Measurements from ENCODE around the gene SDC3.

SDC3 gene

DNA sequence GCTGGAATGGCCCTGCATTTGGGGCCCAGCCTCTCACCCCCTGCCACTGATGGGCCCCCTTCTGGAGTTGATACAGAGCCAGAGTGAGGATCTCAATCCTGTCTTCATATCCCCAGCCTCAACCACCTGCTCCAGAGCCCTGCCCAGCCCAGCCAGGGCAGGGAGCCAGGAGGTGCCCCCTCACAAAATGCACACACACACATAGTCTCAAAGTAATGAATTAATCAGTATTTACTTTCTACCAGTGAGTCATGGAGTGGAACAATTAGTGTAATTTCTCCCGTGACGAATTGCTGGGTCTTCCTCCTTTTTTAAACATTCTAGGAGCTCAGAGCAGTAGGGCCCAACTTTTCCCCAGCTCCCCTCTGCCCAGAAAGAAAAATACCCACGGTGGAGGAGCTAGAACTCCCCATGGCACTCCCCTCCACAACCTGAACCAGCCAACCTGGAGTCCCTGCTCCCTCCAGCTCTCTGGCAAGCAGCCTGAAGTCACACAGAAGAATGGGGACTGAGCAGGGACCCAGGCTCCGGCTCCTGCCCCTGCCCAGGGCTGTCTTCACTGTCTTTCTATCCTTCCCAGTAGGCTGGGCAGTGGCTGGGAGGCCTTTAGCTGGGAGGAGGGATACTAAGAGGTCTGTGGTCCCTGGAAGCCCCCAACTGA lies 29.3 kb downstream of the SDC3 start:
- in situ Hi-C loops (cut with HindIII; ENCODE audit: low sequenced_read_pairs) = no loop called here

DNA sequence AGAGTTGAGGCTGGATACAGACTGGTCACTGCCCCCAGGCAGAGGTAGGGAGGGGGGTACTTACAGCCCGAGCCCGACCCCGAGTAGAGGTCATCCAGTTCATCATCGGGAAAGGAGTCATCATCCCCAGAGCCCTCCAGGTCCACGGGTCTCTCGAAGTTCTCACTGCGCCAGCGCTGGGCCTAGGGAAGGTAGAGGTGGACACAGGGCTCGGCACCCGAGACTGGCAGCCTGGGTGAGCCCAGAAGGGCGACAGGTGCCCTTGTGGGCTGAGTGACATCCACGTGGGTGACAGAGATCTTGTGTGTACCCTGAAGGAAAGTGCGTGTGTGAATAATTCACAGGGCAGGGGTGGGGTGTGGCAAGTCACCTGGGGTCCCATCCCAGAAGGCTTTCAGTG lies 30.0 kb downstream of the SDC3 start:
- in situ Hi-C loops (cut with HindIII; ENCODE audit: low sequenced_read_pairs) = no loop called here

DNA sequence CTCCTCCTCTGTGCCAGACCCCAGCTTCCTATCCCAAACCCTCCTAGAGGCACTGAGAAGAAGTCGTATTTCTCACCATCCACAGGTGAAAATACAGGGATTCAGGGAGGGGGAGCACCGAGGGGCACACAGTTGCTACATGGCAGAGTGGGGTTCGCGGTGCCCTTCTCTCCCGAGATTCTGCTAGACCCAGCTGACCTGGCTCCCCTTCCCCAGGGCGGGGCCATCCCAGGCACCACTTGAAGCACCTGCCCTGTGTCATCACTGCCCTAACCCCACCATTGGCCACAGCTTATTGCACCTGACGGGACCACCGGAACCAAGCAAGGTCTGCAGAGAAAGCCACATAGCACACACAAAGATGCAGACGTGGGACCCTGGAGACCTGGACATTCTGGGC lies 30.5 kb downstream of the SDC3 start:
- in situ Hi-C loops (cut with HindIII; ENCODE audit: low sequenced_read_pairs) = no loop called here

DNA sequence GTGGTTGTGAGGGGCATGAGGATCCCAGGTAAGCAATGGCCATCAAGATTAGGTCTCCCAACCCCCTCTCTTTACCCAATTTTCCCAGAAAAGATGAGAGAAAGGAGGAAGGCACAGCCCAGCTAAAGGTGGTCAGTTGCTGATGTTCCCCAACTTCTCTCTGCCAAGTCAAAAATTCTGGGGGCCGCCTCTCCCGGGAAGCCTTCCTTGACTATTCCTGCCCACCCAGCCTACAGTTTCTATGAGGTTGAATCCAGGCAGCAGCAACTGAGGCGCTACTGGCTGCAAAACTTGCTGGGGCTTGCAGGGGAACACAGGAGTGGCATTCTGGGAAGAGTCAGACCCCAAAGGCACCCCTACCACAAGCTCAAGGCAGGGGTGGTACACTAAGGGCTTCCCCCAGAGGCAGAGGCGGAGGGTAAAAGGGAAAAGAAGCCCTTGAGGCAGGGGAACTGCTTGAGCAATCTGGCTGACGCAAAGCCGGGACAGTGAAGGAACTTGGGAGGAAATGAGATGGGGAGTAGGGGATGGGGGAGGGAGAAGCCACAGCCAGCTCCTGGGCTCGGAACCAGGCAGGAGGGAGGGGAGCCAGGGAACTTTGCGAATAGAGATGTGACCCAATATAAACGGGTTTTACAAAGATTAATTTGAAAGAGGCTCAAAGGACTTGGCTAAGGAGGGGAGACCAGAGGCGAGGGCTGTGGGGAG lies 31.2 kb downstream of the SDC3 start:
- in situ Hi-C loops (cut with HindIII; ENCODE audit: low sequenced_read_pairs) = no loop called here

DNA sequence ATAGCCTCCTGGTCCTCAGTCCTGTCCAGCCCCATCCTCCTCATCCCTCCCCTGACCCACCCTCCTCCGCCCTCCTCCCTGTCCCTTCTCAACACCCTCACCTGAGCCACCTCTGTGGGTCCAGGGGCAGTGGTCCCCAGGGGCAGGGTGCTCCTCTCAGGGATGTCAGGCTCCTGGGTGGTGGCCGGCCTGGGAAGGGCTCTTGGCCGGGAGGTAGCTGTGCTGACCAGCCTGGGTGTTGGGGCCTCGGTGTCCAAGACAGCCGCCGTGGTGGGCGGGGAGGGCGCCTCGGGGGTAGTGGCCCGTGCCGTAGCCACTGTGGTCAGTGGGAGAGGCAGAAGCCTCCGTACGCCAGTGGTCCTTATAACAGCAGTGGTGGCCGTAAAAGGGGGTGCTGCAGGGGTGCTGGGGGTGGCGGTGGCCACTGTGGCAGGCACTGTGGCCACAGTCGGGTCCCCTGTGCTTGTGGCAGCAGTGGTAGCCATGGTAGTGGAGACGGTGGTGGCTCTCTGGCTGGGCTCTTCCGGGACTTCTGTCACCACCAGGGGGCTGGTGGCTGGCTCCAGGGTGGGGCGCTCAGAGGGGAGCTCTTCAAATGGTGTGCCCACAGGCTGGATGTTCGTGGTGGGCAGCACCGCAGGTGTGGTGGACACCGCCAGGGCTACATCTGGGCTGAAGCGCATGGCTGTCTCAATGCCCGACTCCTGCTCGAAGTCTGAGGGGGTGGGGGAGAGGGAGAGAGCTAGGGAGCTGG lies 31.9 kb downstream of the SDC3 start:
- in situ Hi-C loops (cut with HindIII; ENCODE audit: low sequenced_read_pairs) = no loop called here

DNA sequence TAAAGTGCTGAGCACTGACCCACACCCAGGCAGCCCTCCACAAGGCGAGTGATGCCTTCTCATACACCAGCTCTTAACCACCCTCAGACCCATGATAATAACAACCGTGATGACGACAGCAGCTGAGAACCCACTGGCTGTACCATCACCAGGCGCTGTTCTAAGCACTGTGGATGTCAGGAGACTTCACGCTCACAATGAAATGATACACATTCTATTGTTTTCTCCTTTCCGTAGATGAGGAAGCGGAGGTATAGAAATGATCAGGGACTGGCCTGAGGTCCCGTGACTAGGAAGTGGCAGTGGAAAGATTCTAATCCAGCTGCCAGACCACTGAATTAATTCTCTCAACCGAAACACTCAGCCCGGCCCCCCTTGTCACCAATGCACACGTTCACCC lies 32.6 kb downstream of the SDC3 start:
- in situ Hi-C loops (cut with HindIII; ENCODE audit: low sequenced_read_pairs) = no loop called here

DNA sequence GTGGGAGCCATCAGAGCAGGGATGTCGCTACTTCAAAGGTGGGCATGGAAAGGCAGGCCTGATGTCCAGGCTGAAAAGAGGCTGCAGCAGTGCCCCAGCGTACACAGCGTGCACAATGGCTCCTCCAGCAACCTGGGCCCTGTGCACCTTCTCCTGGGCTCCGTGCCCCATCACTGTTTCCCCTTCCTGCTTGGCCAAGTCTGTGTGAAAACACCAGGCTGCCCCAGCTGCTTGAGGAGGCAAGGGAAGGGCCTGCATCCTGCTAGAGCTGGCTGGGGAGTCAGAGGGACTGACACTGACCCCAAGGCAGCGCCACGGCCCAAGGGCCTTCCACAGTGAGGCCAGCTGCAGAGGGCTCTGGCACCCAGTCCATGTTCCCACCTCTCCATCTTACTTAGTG lies 33.4 kb downstream of the SDC3 start:
- in situ Hi-C loops (cut with HindIII; ENCODE audit: low sequenced_read_pairs) = no loop called here

DNA sequence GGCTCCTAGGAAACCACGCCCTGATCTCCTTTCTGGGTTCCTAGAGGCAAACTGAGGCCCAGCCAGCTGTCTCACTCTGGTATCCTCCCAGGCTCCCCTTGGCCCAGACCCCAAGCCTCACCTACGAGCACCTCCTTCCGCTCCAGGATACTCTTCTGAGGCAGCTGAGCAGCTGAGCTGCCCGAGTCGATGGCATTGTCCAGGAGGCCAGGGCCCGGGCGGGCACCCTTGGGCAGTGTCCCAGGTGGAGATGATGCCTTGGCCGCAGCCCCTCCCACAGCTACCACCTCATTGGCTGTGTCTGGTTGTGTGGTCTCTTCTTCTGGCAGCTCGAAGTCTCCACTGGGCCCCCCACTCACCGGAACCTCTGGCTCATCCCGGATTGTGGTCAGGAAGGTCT lies 34.4 kb downstream of the SDC3 start:
- in situ Hi-C loops (cut with HindIII; ENCODE audit: low sequenced_read_pairs) = no loop called here

DNA sequence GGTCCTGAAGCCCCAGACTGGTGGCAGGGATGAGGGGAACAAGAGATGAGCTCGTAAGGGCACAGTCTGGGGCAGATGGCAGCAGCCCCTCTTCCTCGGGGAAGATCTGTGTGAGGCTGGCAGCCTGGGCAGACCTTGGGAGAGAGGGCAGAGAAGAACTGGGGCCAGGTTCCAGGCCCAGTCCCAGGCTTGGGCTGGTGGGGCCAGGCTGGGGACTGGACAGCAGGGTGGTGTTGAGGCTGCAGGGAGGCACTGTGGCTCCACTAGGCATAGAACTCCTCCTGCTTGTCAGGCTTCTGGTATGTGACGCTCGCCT lies 35.7 kb downstream of the SDC3 start:
- in situ Hi-C loops (cut with HindIII; ENCODE audit: low sequenced_read_pairs) = no loop called here

DNA sequence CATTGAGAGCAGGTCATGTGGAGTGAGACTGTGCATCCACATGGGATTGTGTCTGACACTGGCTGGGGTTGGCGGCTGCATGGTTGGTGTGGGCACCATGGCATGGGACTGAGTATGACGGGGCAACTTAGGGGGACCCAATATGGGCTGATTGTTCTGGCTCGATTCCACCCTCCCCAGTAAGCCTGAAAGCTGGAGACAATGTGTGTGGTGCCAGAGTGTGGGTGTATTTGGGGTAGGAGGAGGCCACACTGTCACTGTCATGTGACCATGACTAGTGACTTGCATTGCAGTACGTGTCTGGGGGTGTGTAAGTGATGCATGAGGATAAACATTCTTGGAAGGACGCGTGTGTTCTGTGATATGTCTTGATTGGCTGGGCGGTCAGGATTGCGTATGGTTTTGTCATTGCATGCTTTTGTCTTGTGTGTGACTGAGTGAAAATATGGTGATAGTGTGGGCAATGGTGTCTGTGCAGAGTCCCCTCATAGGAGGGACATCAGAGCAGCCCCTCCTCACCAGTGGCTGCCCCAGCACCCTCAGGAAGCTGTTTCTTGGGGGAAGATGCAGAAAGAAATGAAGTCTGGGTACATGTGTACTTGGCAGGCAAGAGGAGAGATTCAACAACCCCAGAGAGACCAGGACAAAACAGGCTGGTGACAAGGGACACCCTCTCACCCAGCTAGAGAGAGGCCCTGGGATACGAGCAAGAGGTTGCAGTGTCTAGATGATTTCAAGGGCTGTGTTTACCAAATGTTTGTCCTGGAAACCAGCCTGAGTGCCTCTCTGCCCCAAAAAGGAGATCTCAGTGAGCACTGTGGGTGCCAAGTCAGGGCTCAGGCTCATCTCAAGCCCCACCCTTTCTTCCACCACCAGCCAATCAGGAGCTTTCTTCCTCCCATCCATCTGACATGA lies 36.3 kb downstream of the SDC3 start:
- in situ Hi-C loops (cut with HindIII; ENCODE audit: low sequenced_read_pairs) = no loop called here

DNA sequence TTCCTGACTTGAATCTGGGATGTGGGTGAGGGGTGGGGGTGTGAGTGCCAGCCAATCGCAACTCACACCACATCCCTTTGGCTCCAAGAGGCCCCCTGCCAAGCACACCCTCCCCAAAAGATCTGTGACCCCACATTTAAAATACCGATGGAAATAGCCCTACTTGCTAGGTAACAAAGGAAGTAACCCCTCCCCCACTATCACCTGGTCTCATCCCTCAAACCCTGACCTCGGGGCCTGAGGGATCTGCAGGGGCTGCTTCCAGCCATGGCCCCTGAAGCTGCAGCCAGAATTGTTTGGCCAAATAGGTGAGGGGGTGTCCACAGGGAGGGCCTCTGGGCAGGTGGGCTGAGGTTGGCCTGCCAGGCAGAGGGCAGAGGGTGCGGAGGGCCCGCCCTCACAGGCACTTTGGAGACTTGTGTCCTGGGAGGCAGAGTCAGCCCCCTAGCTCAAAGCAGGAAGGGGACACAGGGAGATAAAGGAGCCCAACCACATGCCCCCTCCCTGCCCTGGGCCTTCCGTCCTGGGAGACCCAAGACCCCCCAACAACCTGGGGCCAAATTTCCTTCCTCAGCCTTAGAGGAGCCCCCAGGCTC lies 37.2 kb downstream of the SDC3 start:
- in situ Hi-C loops (cut with HindIII; ENCODE audit: low sequenced_read_pairs) = no loop called here

DNA sequence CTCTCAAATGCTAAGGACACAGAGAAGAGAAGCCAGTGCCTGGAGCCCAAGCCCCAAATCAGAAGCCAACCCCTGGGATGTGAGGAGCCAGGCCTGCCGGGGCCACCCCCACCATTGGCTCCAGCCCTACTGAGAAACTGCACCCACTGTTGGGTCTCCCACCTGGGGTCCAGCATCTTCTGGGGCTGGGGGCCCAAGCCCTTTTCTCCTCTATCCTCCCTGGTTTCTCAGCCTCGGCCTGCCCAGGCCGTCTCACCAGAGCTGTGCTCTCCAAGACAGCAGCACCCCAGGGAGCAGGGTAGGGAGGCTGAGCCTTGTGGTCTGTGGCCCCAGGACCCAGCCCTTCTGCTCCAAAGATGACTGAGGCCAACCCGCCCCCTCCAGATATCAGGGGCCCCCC lies 37.9 kb downstream of the SDC3 start:
- in situ Hi-C loops (cut with HindIII; ENCODE audit: low sequenced_read_pairs) = no loop called here

DNA sequence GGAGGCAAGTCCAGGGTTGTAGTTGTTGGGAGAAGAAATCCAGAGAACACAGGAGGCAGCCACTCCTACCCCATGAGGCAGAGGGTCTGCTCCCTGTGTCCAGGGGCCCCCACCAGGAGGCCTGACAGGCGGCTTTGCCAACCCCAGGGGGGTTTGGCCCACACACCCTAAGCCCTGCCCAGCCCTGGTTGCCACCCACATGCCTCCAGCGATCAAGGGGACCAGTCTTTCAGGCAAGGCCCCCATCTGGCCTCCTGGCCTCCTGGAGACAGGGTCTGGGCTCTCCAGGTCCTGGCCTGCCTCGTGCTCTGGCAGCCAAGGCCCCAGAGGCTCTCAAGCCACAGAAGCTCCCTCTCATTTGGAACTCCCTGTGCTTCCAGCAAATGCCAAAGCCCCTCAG lies 38.5 kb downstream of the SDC3 start:
- in situ Hi-C loops (cut with HindIII; ENCODE audit: low sequenced_read_pairs) = no loop called here

DNA sequence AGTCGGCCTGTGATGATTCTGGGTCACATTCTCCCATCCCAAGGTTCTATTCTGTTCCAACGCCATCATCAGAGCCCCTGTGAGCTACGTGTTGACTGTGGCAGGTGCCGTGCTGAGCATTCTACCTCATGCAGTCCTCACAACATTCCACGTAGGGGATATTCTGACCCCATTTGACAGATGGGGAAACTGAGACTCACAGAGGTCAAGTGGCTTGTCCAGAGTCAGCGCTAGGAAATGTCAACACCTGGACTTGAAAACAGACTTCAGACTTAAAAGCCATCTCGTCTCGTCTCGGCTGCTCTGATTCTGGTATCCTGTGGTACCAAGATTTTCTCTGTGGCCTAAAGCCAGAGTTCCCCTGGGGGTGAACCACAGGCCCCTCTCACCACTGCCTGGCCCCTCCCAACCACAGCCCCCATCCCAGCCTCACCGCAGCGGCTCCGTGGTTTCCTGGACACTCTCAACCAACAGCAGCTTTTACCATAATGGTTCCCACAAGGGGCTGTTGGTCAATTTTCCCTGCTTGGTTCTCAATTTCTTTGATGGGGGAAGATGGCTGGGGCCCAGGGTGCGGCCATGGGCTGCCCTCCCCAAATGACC lies 39.6 kb downstream of the SDC3 start:
- in situ Hi-C loops (cut with HindIII; ENCODE audit: low sequenced_read_pairs) = loop anchor here (5.0 kb wide), 3 partner anchors 38 to 97 kb away; partner anchors contain the start of gene SDC3

DNA sequence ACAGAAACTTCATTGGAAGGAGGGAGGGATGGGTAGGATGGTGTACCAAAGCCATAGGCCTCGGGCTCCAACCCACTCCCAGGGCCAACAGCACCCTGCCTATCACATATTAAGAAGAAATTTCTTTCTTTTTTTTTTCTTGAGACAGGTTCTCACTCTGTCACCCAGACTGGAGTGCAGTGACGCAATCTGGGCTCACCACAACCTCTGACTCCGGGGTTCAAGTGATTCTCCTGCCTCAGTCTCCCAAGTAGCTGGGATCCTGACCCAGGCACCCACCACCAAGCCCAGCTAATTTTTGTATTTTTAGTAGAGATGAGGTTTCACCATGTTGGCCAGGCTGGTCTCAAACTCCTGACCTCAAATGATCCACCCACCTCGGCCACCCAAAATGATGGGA lies 40.5 kb downstream of the SDC3 start:
- in situ Hi-C loops (cut with HindIII; ENCODE audit: low sequenced_read_pairs) = loop anchor here (5.0 kb wide), 3 partner anchors 39 to 96 kb away; partner anchors contain the start of gene SDC3

DNA sequence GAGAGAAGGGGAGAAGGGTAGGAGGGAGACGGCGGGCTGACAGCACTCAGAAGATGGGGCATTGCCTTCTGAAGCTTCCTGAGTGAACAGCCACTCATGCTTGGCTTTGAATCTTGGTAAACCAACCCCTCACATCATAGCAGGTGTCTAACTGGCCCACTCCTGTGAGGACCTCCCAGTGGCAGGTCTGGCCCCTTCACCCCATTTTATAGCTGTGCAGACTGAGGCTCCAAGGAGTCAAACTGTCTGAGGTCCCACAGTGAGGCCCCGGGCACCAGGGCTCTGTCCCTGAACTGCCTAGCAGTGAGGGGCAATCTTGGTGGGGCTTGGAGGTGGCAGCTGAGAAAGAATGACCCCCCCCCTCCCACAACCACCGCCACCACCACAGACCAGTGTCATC lies 41.0 kb downstream of the SDC3 start:
- in situ Hi-C loops (cut with HindIII; ENCODE audit: low sequenced_read_pairs) = loop anchor here (5.0 kb wide), 3 partner anchors 40 to 95 kb away; partner anchors contain the start of gene SDC3

DNA sequence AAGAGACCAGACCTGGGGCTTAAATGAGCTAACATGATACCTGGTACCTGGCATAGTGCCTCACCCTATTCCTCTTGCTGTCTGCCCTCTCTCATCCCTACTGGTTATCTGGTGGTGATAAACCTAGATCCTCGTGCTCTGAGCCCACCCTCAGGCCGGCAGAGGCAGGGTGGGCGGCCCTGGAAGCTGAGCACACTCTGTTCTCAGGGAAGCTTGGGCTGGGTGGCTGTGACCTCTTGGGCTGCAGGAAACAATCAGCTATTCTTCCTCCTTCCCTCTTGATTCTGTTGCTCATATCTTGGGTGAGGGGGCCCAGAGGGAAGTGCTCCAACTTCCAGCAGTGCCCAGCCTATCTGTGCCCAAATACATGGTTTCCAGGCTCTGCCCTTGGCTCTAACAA lies 42.0 kb downstream of the SDC3 start:
- in situ Hi-C loops (cut with HindIII; ENCODE audit: low sequenced_read_pairs) = loop anchor here (5.0 kb wide), 3 partner anchors 41 to 94 kb away; partner anchors contain the start of gene SDC3

DNA sequence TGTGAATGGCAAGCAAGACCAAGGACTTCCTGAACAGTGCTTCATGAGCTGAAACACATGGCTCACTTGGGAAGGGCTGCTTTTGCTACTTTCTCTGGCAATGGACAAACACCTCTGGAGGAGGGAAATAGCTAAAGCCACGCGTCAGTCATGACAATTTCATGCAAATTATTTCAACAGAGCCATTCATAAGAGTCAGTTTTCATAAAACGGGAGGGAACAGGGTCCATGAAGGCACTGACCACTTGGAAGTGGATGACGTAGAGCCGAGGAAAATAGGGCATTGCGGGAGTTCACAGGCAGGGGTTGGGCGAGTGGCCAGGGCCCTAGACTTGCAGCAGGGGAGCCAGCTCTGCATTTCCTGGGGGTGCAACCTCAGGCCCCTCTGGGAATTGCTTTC lies 43.9 kb downstream of the SDC3 start:
- in situ Hi-C loops (cut with HindIII; ENCODE audit: low sequenced_read_pairs) = loop anchor here (5.0 kb wide), 3 partner anchors 43 to 92 kb away; partner anchors contain the start of gene SDC3

DNA sequence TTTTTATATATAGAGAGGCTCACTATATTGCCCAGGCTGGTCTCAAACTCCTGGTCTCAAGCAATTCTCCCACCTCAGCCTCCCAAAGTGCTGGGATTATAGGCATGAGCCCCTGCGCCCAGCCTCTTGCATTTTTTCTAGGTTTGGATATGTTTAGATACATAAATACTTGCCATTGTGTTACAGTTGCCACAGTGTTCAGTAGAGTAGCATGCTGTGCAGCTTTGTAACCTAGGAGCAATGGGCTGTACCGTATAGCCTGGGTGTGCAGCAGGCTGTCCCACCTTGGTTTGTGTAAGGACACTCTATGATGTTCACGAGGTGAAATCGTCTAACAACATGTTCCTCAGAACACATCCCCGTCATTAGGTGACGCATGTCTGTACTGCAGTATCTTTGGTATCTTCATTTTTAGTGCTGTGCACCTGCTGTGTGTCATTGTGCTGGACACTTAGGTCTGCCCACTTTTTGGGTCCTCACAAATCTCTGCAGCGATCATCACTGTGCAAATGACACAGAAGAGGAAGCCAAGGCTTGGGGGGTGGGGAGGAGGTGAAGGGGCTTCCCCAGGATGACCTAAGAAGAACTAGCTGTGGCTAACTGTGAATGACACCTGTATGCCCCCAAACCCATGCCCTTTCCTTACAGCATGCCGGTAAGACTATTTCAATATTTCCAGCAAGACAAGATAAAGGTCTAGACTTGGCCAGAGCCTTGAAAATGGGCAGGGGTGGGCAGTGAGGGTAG lies 44.5 kb downstream of the SDC3 start:
- in situ Hi-C loops (cut with HindIII; ENCODE audit: low sequenced_read_pairs) = no loop called here

All from endothelial cell of hepatic sinusoid (primary cell).